ENCODE results near the gene PARD6G. TPM values are rescaled to one million over a fixed set of nuclear protein-coding genes. Genes with fewer than 3 reads are reported as not detected.
"Not testable (repeated sequence)": the region's sequence is repeated elsewhere in the genome, so short reads cannot be mapped to it uniquely, and the experiment has no call there.

The PARD6G gene
- total RNA-seq, 1 donor from 2014 or later: 30.7 TPM

GRCh38 chr18:80166240-80166639 is 81.1 kb downstream of the PARD6G start:
- H3K27me3 Mint-ChIP-seq (ENCODE audit: low read depth): no peaks in the 10 kb centered on the region
- DNase-seq (ENCODE audit: low spot score in 2 of 2, unreplicated experiment in 2 of 2): no peak
- no peak overlapping the region for H3K4me3 Mint-ChIP-seq
- TF ChIP-seq CTCF (IDR thresholded peaks at IDR 0.05; ENCODE audit: unreplicated experiment): no peak
- H3K27ac Mint-ChIP-seq: no peak overlapping the region
- H3K36me3 Mint-ChIP-seq: peaks cover 38% of the 10 kb centered on the region
- peaks cover 22% of the 10 kb centered on the region for H3K9me3 Mint-ChIP-seq
- peaks cover 4% of the 10 kb centered on the region for H3K4me1 Mint-ChIP-seq

DNA sequence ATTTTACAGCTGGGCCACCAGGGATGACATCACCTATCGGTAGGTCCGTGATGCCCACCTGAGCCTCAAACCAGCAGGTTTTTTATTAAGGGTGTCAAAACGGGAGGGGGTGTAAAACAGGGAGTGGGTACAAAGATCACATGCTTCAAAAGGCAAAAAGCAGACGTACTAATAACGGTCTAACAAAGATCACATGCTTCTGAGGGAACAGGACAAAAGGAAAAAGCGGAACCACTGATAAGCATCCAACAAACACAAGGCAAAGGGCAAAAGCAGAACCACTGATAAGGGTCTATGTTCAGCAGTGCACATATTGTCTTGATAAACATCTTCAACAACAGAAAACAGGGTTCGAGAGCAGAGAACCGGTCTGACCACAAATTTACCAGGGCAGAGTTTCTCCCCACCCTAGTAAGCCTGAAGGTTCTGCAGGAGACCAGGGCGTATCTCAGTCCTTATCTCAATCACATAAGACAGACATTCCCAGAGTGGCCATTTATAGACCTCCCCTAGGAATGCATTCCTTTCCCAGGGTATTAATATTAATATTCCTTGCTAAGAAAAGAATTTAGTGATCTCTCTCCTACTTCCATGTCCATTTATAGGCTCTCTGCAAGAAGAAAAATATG is 82.5 kb downstream of the PARD6G start:
- H3K4me3 Mint-ChIP-seq; H3K27me3 Mint-ChIP-seq (ENCODE audit: low read depth); DNase-seq (ENCODE audit: low spot score in 2 of 2, unreplicated experiment in 2 of 2); H3K27ac Mint-ChIP-seq; H3K4me1 Mint-ChIP-seq: not testable (repeated sequence)
- Mint-ChIP-seq H3K36me3 (peaks cover 43% of the 10 kb centered on the region), H3K9me3 (peaks cover 22% of the 10 kb centered on the region)

GRCh38 chr18:80163183-80163582 is 84.1 kb downstream of the PARD6G start:
- Mint-ChIP-seq H3K4me1 (no peaks in the 10 kb centered on the region), H3K27me3 (ENCODE audit: low read depth) (no peaks in the 10 kb centered on the region), H3K36me3 (peaks cover 45% of the 10 kb centered on the region), H3K9me3 (peaks cover 22% of the 10 kb centered on the region), H3K27ac (no peak overlapping the region), H3K4me3 (no peak overlapping the region)
- TF ChIP-seq CTCF (IDR thresholded peaks at IDR 0.05; ENCODE audit: unreplicated experiment): no peak
- peak in 1 of 2 experiments; percentile 17 for DNase-seq (ENCODE audit: low spot score in 2 of 2, unreplicated experiment in 2 of 2)

GRCh38 chr18:80161781-80162417 is 85.4 kb downstream of the PARD6G start:
- peaks cover 22% of the 10 kb centered on the region for H3K9me3 Mint-ChIP-seq
- peaks cover 42% of the 10 kb centered on the region for H3K36me3 Mint-ChIP-seq
- H3K27ac Mint-ChIP-seq: no peak overlapping the region
- H3K27me3 Mint-ChIP-seq (ENCODE audit: low read depth): no peaks in the 10 kb centered on the region
- DNase-seq (ENCODE audit: low spot score in 2 of 2, unreplicated experiment in 2 of 2): peak in 1 of 2 experiments; percentile 26
- H3K4me1 Mint-ChIP-seq: no peaks in the 10 kb centered on the region
- no peak overlapping the region for H3K4me3 Mint-ChIP-seq
- TF ChIP-seq CTCF (IDR thresholded peaks at IDR 0.05; ENCODE audit: unreplicated experiment): no peak

GRCh38 chr18:80159713-80160636 is 87.3 kb downstream of the PARD6G start:
- Mint-ChIP-seq H3K27me3 (ENCODE audit: low read depth) (no peaks in the 10 kb centered on the region), H3K27ac (no peak overlapping the region), H3K4me1 (no peaks in the 10 kb centered on the region), H3K9me3 (peaks cover 15% of the 10 kb centered on the region), H3K36me3 (peaks cover 36% of the 10 kb centered on the region), H3K4me3 (no peak overlapping the region)
- TF ChIP-seq CTCF (IDR thresholded peaks at IDR 0.05; ENCODE audit: unreplicated experiment): no peak
- no peak for DNase-seq (ENCODE audit: low spot score in 2 of 2, unreplicated experiment in 2 of 2)

DNA sequence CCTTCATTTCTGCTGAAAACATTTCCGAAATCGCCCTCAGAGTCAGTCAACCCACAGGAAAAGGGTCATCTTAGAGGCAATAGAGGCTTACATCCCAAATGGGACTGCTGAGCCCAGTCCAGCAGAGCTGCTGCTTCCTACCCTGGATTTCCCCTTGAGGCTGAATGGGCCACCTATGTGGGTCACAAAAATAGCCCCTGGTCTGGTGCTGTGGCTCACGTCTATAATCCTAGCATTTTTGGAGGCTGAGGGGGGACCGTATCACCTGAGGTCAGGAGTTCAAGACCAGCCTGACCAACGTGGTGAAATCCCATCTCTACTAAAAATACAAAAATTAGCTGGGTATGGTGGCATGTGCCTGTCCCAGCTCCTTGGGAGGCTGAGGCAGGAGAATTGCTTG is 88.9 kb downstream of the PARD6G start:
- H3K27ac Mint-ChIP-seq: no peak overlapping the region

More for the DNA sequence above, 88.9 kb downstream of the PARD6G start:
- TF ChIP-seq CTCF (IDR thresholded peaks at IDR 0.05; ENCODE audit: unreplicated experiment): no peak
- no peak for DNase-seq (ENCODE audit: low spot score in 2 of 2, unreplicated experiment in 2 of 2)
- peaks cover 27% of the 10 kb centered on the region for H3K36me3 Mint-ChIP-seq
- peaks cover 1% of the 10 kb centered on the region for H3K9me3 Mint-ChIP-seq
- no peak overlapping the region for H3K4me3 Mint-ChIP-seq
- H3K27me3 Mint-ChIP-seq (ENCODE audit: low read depth): no peaks in the 10 kb centered on the region
- H3K4me1 Mint-ChIP-seq: no peaks in the 10 kb centered on the region
